HG02588 (cell line): ENCODE data around the gene FAM170B.

Source experiments
- ATAC-seq: cut with Tn5 transposase; IDR thresholded peaks from one replicate; pipeline ENCODE4 v1.9.1; 2021; ENCODE audit warnings: mild to moderate bottlenecking, moderate library complexity; ENCODE audit not compliant: unreplicated experiment

Gene FAM170B

GRCh38 chr10:49081547-49082275, 52.1 kb downstream of the FAM170B start:
- ATAC-seq = no peak
